Adrenal gland (tissue), 12 donors: Measurements from ENCODE around the gene PARD6B. TPM values are rescaled to one million over a fixed set of nuclear protein-coding genes. Genes with fewer than 3 reads are reported as not detected.

Experiments used
- DNase-seq, 7 donors: peaks; one replicate each; pipeline ENCODE4 v3.0.0-alpha.2; 2019 to 2020
- H3K27ac ChIP-seq, 5 donors: fragments of 200-600 bp; sonication (generic) in 4 of 5; 1 replicate in 3 of 5; 2 replicates in 2 of 5; pipeline versions ENCODE4 v1.5.1 to v1.8.0; 2016 to 2020; ENCODE audit warnings: mild to moderate bottlenecking in 1 of 5
- H3K27me3 ChIP-seq: fragments of 200-600 bp; 2 replicates; pipeline ENCODE4 v1.8.0; 2021
- H3K36me3 ChIP-seq, 2 donors: fragments of 200-600 bp; replicated peaks in 1 of 2; 1 replicate in 1 of 2; 2 replicates in 1 of 2; pipeline versions ENCODE4 v1.5.1 to v1.8.0; 2018 to 2022
- H3K4me1 ChIP-seq, 2 donors: fragments of 200-600 bp; replicated peaks in 1 of 2; 1 replicate in 1 of 2; 2 replicates in 1 of 2; pipeline versions ENCODE4 v1.5.1 to v1.8.0; 2018 to 2021
- H3K4me3 ChIP-seq, 4 donors: fragments of 200-600 bp; sonication (generic) in 3 of 4; one replicate each; pipeline ENCODE4 v1.5.1; 2016 to 2018
- H3K9me3 ChIP-seq, 3 donors: fragments of 200-600 bp; sonication (generic) in 1 of 3; replicated peaks in 1 of 3; 1 replicate in 2 of 3; 2 replicates in 1 of 3; pipeline versions ENCODE4 v1.5.1 to v1.8.0; 2016 to 2021
- CTCF ChIP-seq, 6 experiments: fragments of 450-650 bp in 4 of 6; fragments of 200-600 bp in 2 of 6; sonication (generic) in 1 of 6; IDR thresholded peaks; 1 replicate in 5 of 6; 2 replicates in 1 of 6; pipeline versions ENCODE4 v1.5.1 to v1.8.0; 2016 to 2021; ENCODE audit warnings: antibody characterized with exemption in 6 of 6, mild to moderate bottlenecking in 2 of 6, moderate library complexity in 1 of 6
- POLR2A ChIP-seq, 2 donors: fragments of 450-650 bp; IDR thresholded peaks; one replicate each; pipeline ENCODE4 v1.6.1; 2017; ENCODE audit warnings: antibody characterized with exemption in 2 of 2, mild to moderate bottlenecking in 2 of 2, moderate library complexity in 1 of 2
- WGBS, 4 donors: extraction: QIAGEN DNeasy Blood & Tissue Kit in 2 of 4; methylation state at CpG; one replicate each; pipeline versions ENCODE4 v1.1.5 to v1.1.7; 2013 to 2017; 5-methylcytosine and 5-hydroxymethylcytosine counted together
- intact Hi-C, 2 donors: fragments of 100-400 bp; cut with DNase I; formaldehyde crosslinking; loops; one replicate each; pipeline versions ENCODE4 v1.14.1 to v1.15.0; 2022 to 2023
- polyA plus RNA-seq, 3 donors: library from polyadenylated mRNA; stranded (reverse); fragments of 200-250 nt in 2 of 3; fragments of 350-450 nt in 1 of 3; fragmentation: Illumina TruSeq in 1 of 3; extraction: RNeasy Lipid Tissue Mini Kit (QIAGEN cat#74804) in 1 of 3; gene quantifications; one replicate each; pipeline ENCODE4 v1.2.3, GENCODE V29; 2013 to 2014
- total RNA-seq, 9 donors: library from RNA; depleted of rRNA in 4 of 9; stranded (reverse); fragments of >200 nt in 4 of 9; fragments of 120-200 nt in 1 of 9; fragmentation: NEBNext Ultra II Directional in 1 of 9; extraction: Animal tissue kit (Norgen Biotek cat#: 25700) in 1 of 9; gene quantifications; one replicate each; pipeline versions ENCODE4 v1.1.0 to v1.2.4, GENCODE V29; 2013 to 2023
- donor health status: healthy with polysubstance abuse.
- donor health status: Bipolar disorder and iron deficiency.
- donor health status: DM: yes; HTN: yes; CAD: no.
- donor health status: DM: no; HTN: no; CAD: no.
- donor health status: DM: no; HTN: no; CAD: no.
- donor health status: DM: yes; HTN: yes; CAD: no.

Gene PARD6B
- total and polyA plus RNA-seq, 12 donors = 1.1 to 10.8 (median 5.3) TPM

DNA sequence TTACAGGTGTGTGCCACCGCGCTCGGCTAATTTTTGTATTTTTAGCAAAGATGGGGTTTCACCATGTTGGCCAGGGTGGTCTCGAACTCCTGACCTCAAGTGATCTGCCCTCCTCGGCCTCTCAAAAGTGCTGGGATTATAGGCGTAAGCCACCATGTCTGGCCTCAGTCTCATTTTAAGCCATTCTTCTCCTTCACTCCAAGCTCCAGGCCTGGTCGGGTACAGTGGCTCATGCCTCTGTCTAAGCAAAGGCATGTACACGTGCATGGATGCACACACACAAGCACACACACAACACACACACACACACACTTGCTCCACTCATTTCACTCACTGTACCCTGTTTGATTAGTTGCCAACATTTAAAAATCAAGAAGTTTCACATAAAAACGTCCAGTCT is 7.7 kb upstream of the PARD6B start:
- 83 to 88% (median 87%) methylated on average over 9 of the region's 9 CpGs for WGBS, 4 donors
- TF ChIP-seq POLR2A (IDR thresholded peaks at IDR 0.05) (no peak), CTCF (IDR thresholded peaks at IDR 0.05) (no peak)
- Histone ChIP-seq H3K27ac (no peak overlapping the region), H3K27me3 (no peaks in the 10 kb centered on the region), H3K4me1 (peaks cover 9 to 12% of the 10 kb centered on the region in 2 donors), H3K4me3 (no peak overlapping the region), H3K9me3 (no peaks in the 10 kb centered on the region), H3K36me3 (no peaks in the 10 kb centered on the region)
- intact Hi-C loops = no loop called here
- DNase-seq = peak in 1 of 7 donors; percentile 30

DNA sequence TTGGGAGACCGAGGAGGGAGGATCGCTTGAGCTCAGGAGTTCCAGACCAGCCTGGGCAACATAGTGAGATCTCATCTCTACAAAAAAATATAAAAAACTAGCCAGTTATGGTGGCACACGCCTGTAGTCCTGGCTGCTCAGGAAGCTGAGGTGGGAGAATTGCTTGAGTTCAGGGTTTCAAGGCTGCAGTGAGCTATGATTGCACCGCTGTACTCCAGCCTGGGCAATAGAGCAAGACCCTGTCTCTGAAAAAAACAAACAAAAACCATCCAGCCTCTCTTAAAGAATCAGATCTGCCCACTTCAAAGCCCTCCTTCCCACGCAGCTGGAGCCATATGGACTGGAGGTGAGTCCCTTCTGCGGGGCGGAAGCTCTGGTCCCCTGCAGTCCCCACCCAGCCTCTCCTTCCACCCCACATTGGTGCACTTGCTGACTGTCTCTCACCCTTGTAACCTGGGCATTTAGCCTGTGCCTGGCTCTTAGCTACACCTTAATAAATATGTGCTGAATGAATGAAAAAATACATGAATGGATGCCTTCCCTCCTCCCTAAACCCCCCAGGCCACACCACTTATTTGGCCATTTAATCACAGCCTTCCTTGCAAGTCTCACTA is 7.2 kb upstream of the PARD6B start:
- H3K4me3 ChIP-seq = no peak overlapping the region
- WGBS, 4 donors = 87 to 95% (median 89%) methylated on average over 7 of the region's 7 CpGs
- H3K27ac ChIP-seq = peak overlapping the region in 3 of 5 donors; percentile 37 to 72 (median 52)
- intact Hi-C loops = no loop called here
- no peaks in the 10 kb centered on the region for H3K36me3 ChIP-seq
- H3K4me1 ChIP-seq = peaks cover 9 to 12% of the 10 kb centered on the region in 2 donors
- DNase-seq = no peak
- no peak for TF ChIP-seq CTCF (IDR thresholded peaks at IDR 0.05)
- no peak for TF ChIP-seq POLR2A (IDR thresholded peaks at IDR 0.05)
- no peaks in the 10 kb centered on the region for H3K27me3 ChIP-seq
- no peaks in the 10 kb centered on the region for H3K9me3 ChIP-seq

DNA sequence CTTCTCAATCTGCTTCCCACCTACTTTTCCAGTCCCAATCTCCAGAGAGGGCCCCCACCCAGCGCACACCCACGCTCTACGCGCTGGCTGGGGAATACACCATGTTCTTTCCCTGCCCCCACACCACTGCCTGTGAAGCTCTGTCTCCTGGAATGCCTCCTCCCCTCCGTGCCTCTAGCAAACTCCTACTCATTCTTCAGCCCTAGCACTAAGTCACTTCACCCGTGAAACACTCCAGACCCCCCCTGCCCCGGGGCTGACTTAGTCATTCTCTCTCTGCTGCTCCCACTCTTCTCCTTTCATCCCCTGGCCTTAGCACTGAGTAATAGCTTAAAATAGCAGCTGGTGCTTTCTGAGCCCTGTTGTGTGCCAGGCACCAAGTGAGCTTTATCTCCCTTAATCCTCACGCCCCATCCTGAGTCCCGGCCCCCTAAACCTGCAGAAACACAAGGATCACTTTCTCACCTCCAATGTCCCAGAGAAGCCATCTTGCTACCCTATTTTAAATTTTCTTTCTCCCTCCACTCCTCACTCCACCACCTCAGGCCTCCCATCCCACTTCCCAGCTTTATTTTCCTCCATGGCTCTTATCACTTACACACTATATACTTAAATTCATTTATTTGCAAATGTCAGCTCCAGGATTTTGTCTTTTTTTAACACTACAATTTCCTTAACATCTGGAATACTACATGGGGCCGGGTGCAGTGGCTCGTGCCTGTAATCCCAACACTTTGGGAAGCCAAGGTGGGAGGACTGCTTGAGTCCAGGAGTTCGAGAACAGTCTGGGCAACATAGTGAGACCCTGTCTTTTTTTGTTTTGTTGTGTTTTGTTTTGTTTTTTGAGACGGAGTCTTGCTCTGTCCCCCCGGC is 6.3 kb upstream of the PARD6B start:
- no peaks in the 10 kb centered on the region for H3K9me3 ChIP-seq
- intact Hi-C loops = no loop called here
- DNase-seq = peak; percentile 58 to 90 (median 84)
- H3K36me3 ChIP-seq = no peaks in the 10 kb centered on the region
- TF ChIP-seq POLR2A (IDR thresholded peaks at IDR 0.05) (peak in 1 of 2 donors; percentile 36), CTCF (IDR thresholded peaks at IDR 0.05) (no peak)
- H3K27me3 ChIP-seq = no peaks in the 10 kb centered on the region
- peak overlapping the region in 3 of 5 donors; percentile 37 to 72 (median 52) for H3K27ac ChIP-seq
- no peak overlapping the region for H3K4me3 ChIP-seq
- H3K4me1 ChIP-seq = peaks cover 9 to 12% of the 10 kb centered on the region in 2 donors
- 41 to 55% (median 45%) methylated on average over 14 of the region's 14 CpGs for WGBS, 4 donors

- H3K9me3 ChIP-seq = no peaks in the 10 kb centered on the region
- 85 to 90% (median 88%) methylated on average over 10 of the region's 10 CpGs for WGBS, 4 donors
- peaks cover 9 to 16% of the 10 kb centered on the region in 2 donors for H3K4me1 ChIP-seq
Measured at GRCh38 chr20:50725724-50726005, 5.7 kb upstream of the PARD6B start.

More at GRCh38 chr20:50725724-50726005, 5.7 kb upstream of the PARD6B start:
- H3K27ac ChIP-seq = peak overlapping the region in 1 of 5 donors; percentile 52
- TF ChIP-seq POLR2A (IDR thresholded peaks at IDR 0.05) = no peak
- no peak for TF ChIP-seq CTCF (IDR thresholded peaks at IDR 0.05)
- intact Hi-C loops = no loop called here
- peak in 1 of 7 donors; percentile 36 for DNase-seq
- no peaks in the 10 kb centered on the region for H3K27me3 ChIP-seq
- H3K36me3 ChIP-seq = no peaks in the 10 kb centered on the region
- H3K4me3 ChIP-seq = no peak overlapping the region
